ENCODE measurements around the gene SPAAR. TPM values are rescaled to one million over a fixed set of nuclear protein-coding genes. Genes with fewer than 3 reads are reported as not detected.

Gene SPAAR
- total and polyA plus RNA-seq, 9 of the 15 experiments (the other 6 are each of a cell fraction or from before 2014, with no cell fraction given): not detected

DNA sequence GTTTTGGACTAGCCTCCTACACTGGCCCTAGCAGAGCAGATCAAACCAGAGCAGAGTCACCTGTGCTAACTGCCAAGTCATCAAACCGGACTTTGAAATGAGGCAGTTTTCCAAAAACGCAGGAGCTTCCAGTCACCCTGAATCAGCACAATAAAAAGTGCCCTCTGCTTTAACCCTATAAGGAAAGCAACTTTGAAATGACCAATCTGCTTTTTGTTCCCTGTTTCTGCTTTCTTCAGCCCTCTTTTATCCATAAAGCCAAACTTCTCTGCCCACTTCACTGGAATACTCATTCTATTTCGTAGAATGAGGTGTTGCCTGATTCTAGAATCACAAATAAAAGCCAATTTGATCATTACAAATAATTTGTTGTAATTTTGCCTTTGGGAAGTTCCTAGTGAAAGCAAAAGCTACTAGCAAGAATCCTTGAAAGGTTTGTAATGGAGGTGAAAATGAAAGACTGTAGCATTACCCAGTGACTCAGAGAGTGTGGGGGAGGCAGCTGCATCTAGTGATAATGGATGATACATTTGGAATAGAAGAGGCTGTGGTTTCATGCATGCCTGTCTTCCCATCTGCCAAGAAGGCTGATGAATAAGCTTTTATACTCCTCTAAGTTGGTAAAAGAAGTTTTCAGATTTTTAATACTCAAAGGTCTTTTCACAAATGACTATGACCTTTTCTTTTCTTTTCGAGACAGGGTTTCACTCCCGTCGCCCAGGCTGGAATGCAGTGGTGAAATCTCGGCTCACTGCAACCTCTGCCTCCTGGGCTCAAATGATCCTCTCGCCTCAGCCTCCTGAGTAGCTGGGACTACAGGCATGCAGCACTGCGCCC is 14.9 kb downstream of the SPAAR start (continued):
- TF ChIP-seq PHB2 (IDR thresholded peaks at IDR 0.05; ENCODE audit: low read depth): no peak
- peak; percentile 78 for TF ChIP-seq MYBL2 (IDR thresholded peaks at IDR 0.05; ENCODE audit: low read depth)
- no peak for TF ChIP-seq MYBL2 (CRISPR knock-in tag; IDR thresholded peaks at IDR 0.05; ENCODE audit: borderline replicate concordance)
- TF ChIP-seq, protein P1, sequence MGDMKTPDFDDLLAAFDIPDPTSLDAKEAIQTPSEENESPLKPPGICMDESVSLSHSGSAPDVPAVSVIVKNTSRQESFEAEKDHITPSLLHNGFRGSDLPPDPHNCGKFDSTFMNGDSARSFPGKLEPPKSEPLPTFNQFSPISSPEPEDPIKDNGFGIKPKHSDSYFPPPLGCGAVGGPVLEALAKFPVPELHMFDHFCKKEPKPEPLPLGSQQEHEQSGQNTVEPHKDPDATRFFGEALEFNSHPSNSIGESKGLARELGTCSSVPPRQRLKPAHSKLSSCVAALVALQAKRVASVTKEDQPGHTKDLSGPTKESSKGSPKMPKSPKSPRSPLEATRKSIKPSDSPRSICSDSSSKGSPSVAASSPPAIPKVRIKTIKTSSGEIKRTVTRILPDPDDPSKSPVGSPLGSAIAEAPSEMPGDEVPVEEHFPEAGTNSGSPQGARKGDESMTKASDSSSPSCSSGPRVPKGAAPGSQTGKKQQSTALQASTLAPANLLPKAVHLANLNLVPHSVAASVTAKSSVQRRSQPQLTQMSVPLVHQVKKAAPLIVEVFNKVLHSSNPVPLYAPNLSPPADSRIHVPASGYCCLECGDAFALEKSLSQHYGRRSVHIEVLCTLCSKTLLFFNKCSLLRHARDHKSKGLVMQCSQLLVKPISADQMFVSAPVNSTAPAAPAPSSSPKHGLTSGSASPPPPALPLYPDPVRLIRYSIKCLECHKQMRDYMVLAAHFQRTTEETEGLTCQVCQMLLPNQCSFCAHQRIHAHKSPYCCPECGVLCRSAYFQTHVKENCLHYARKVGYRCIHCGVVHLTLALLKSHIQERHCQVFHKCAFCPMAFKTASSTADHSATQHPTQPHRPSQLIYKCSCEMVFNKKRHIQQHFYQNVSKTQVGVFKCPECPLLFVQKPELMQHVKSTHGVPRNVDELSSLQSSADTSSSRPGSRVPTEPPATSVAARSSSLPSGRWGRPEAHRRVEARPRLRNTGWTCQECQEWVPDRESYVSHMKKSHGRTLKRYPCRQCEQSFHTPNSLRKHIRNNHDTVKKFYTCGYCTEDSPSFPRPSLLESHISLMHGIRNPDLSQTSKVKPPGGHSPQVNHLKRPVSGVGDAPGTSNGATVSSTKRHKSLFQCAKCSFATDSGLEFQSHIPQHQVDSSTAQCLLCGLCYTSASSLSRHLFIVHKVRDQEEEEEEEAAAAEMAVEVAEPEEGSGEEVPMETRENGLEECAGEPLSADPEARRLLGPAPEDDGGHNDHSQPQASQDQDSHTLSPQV (IDR thresholded peaks at IDR 0.05): peak; percentile 10; the same call in 1 of the 2 replicates
- TF ChIP-seq ESRRB (CRISPR knock-in tag; IDR thresholded peaks at IDR 0.05; ENCODE audit: borderline replicate concordance): no peak
- TF ChIP-seq, protein P2, sequence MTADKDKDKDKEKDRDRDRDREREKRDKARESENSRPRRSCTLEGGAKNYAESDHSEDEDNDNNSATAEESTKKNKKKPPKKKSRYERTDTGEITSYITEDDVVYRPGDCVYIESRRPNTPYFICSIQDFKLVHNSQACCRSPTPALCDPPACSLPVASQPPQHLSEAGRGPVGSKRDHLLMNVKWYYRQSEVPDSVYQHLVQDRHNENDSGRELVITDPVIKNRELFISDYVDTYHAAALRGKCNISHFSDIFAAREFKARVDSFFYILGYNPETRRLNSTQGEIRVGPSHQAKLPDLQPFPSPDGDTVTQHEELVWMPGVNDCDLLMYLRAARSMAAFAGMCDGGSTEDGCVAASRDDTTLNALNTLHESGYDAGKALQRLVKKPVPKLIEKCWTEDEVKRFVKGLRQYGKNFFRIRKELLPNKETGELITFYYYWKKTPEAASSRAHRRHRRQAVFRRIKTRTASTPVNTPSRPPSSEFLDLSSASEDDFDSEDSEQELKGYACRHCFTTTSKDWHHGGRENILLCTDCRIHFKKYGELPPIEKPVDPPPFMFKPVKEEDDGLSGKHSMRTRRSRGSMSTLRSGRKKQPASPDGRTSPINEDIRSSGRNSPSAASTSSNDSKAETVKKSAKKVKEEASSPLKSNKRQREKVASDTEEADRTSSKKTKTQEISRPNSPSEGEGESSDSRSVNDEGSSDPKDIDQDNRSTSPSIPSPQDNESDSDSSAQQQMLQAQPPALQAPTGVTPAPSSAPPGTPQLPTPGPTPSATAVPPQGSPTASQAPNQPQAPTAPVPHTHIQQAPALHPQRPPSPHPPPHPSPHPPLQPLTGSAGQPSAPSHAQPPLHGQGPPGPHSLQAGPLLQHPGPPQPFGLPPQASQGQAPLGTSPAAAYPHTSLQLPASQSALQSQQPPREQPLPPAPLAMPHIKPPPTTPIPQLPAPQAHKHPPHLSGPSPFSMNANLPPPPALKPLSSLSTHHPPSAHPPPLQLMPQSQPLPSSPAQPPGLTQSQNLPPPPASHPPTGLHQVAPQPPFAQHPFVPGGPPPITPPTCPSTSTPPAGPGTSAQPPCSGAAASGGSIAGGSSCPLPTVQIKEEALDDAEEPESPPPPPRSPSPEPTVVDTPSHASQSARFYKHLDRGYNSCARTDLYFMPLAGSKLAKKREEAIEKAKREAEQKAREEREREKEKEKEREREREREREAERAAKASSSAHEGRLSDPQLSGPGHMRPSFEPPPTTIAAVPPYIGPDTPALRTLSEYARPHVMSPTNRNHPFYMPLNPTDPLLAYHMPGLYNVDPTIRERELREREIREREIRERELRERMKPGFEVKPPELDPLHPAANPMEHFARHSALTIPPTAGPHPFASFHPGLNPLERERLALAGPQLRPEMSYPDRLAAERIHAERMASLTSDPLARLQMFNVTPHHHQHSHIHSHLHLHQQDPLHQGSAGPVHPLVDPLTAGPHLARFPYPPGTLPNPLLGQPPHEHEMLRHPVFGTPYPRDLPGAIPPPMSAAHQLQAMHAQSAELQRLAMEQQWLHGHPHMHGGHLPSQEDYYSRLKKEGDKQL (CRISPR knock-in tag; IDR thresholded peaks at IDR 0.05; ENCODE audit: borderline replicate concordance): no peak
- TF ChIP-seq, protein P3, sequence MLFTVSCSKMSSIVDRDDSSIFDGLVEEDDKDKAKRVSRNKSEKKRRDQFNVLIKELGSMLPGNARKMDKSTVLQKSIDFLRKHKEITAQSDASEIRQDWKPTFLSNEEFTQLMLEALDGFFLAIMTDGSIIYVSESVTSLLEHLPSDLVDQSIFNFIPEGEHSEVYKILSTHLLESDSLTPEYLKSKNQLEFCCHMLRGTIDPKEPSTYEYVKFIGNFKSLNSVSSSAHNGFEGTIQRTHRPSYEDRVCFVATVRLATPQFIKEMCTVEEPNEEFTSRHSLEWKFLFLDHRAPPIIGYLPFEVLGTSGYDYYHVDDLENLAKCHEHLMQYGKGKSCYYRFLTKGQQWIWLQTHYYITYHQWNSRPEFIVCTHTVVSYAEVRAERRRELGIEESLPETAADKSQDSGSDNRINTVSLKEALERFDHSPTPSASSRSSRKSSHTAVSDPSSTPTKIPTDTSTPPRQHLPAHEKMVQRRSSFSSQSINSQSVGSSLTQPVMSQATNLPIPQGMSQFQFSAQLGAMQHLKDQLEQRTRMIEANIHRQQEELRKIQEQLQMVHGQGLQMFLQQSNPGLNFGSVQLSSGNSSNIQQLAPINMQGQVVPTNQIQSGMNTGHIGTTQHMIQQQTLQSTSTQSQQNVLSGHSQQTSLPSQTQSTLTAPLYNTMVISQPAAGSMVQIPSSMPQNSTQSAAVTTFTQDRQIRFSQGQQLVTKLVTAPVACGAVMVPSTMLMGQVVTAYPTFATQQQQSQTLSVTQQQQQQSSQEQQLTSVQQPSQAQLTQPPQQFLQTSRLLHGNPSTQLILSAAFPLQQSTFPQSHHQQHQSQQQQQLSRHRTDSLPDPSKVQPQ (CRISPR knock-in tag; IDR thresholded peaks at IDR 0.05; ENCODE audit: borderline replicate concordance): no peak
- no peak for TF ChIP-seq ZNF140 (CRISPR knock-in tag; IDR thresholded peaks at IDR 0.05)
- TF ChIP-seq ZNF445 (CRISPR knock-in tag; IDR thresholded peaks at IDR 0.05; ENCODE audit: low read depth): no peak
- TF ChIP-seq ZNF444 (CRISPR knock-in tag; IDR thresholded peaks at IDR 0.05): no peak
- TF ChIP-seq HOXB6 (CRISPR knock-in tag; IDR thresholded peaks at IDR 0.05; ENCODE audit: borderline replicate concordance): no peak
- TF ChIP-seq RFX7 (CRISPR knock-in tag; IDR thresholded peaks at IDR 0.05): no peak
- TF ChIP-seq FOXK1 (CRISPR knock-in tag; IDR thresholded peaks at IDR 0.05; ENCODE audit: borderline replicate concordance): no peak

Measured in K562 (cell line).